Measurements from ENCODE around the gene RRBP1.

DNA sequence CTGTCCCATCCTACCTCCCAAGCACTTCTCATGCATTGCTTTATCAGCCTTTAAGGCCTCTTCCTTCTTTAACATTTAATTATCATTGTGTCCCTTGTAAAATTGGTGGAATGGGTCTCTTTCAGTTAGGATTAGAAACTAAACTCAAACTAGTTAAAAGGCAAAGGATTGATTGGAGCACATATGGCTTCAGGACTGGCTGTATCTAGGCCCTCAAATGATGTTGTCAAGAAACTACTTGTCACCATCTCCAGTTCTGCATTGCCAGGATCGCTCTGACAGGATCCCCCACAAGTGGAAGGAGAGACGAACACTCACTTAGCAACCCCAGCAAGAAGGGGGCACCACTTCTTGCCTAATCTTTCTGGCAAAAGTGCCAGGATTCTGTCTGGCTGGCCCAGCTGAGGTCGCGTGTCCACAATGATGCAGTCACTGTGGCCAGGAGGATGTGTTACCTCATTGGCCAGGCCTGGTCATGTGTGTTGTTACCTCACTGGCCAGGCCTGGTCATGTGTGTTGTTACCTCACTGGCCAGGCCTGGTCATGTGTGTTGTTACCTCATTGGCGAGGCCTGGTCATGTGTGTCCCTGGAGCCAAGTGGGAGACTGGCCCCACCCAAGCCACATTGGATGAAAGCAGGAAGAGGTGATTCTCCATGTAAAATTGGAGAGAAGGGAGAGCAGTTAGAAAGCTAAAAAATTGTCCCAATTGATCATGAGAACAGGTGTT, 22.7 kb upstream of the RRBP1 start:
- TF ChIP-seq CTCF (IDR thresholded peaks at IDR 0.05) (no peak), POLR2A (IDR thresholded peaks at IDR 0.05) (no peak)

Measured in body of pancreas (tissue), 4 donors.